Omental fat pad (tissue), 4 donors: ENCODE measurements around the gene MINPP1. TPM values are rescaled to one million over a fixed set of nuclear protein-coding genes. Genes with fewer than 3 reads are reported as not detected.

Experiments used
- ATAC-seq: fragments of 150-250 bp; one replicate; pipeline ENCODE4 v1.9.1; 2016; ENCODE audit warnings: mild to moderate bottlenecking, moderate library complexity; ENCODE audit not compliant: low FRiP score
- DNase-seq: peaks from one replicate; pipeline ENCODE4 v3.0.0-alpha.2; 2019; ENCODE audit warnings: low spot score
- CTCF ChIP-seq, 3 donors: fragments of 450-650 bp; IDR thresholded peaks; one replicate each; pipeline ENCODE4 v1.5.1; 2016 to 2017; ENCODE audit warnings: antibody characterized with exemption in 3 of 3, mild to moderate bottlenecking in 3 of 3, moderate library complexity in 2 of 3
- total RNA-seq, 4 donors: library from RNA; depleted of rRNA; stranded (reverse); fragments of >200 nt; gene quantifications; one replicate each; pipeline ENCODE4 v1.1.0, GENCODE V29; 2016

The MINPP1 gene
- total RNA-seq, 4 donors from 2014 or later: 9.4 to 20.5 (median 15.7) TPM

DNA sequence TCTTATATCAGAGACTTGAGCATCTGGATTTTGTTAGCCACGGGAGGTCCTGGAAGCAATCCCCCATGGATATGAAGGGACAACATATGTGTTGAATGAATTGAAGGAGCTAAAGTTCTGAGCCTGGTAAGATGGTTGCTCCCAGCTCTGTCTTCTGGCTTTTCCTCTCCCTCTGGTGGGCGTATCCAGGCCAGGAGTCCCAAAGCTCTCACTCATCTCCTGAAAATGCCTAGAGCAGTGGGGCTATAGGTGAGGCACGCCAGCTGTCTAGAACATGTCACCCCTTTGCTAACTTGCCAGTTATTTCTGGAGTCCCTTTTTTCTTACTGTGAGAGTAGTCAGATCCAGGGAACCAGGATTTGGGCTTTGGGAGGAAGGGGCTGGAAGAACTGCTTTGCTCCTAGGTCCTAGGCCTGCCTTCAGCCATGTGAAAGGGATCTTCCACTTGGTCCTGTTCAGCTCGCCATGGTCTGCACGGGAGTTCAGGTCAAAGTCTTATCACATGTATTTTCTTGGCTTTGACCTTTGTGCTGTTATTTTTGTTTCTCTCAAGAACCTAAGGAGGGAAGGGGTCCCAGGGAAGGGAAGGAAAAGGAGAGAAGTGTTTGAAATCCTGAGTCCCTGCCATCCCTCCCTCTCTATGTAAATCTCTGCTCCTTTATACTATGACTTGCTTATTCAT lies 73.6 kb downstream of the MINPP1 start:
- TF ChIP-seq CTCF (IDR thresholded peaks at IDR 0.05): no peak
- DNase-seq: no peak
- ATAC-seq: no peak

DNA sequence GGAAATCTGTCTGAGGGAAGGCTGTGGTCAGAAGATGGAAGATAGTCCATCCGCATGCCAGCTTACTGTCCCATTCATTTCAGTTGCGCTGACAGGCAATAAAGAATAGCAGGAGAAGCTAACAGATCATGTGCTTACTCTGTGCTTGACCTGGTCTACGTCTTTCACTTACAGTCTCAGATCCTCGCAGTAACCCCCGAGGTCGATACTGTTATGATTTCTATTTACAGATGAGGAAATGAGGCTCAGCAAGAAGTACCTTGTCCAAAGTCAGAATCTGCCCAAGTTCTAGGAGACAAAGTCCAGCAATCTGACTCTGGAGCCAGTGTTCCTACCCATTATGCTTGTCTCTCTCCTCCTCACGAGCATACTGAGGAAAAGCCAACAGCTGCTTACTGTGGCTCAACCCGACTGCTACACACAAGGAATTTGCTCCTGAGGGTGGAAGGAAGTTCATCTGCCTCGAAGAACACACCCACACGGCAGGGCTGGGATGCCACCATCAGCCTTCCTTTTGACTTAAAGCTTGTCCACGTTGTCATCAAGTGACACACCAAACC lies 74.2 kb downstream of the MINPP1 start:
- ATAC-seq (peak; percentile 63), DNase-seq (no peak)
- no peak for TF ChIP-seq CTCF (IDR thresholded peaks at IDR 0.05)

DNA sequence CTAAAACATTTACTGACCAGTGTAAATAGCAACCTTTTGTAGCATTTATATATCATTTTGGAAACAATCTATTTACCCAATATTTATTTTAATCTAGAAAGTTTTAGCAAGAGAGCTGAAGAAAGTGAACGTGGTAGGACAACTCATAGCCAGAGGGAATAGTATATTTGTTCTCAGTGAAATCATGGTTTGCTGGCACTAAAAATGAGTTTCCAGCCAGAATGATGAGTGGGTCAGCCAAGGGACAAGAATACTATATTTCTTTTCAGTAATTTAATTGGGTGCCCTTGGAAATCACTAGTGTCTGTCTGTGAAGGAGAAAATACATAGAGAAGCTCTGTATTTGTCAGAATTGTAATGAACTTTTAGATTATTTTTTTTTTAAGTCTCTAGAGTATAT lies 74.9 kb downstream of the MINPP1 start:
- ATAC-seq: peak; percentile 44
- no peak for DNase-seq
- TF ChIP-seq CTCF (IDR thresholded peaks at IDR 0.05): no peak

DNA sequence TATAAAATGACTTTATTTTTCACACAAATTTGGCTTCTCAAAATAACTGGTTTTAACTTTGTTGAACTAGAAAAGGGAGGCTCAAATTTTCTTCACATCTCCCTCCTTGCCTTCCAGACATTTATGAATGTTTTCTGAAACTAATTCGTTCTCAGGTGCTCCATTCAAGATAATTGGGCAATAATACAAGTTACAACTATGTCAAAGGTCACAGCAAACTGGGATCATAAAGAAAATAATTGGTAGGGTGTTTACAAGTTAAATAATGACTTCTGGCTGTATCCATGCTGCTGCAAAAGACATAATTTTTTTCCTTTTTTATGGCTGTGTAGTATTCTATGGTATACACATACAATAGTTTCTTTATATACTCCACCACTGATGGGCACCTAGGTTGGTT lies 75.3 kb downstream of the MINPP1 start:
- DNase-seq (no peak), ATAC-seq (no peak)
- TF ChIP-seq CTCF (IDR thresholded peaks at IDR 0.05): no peak

DNA sequence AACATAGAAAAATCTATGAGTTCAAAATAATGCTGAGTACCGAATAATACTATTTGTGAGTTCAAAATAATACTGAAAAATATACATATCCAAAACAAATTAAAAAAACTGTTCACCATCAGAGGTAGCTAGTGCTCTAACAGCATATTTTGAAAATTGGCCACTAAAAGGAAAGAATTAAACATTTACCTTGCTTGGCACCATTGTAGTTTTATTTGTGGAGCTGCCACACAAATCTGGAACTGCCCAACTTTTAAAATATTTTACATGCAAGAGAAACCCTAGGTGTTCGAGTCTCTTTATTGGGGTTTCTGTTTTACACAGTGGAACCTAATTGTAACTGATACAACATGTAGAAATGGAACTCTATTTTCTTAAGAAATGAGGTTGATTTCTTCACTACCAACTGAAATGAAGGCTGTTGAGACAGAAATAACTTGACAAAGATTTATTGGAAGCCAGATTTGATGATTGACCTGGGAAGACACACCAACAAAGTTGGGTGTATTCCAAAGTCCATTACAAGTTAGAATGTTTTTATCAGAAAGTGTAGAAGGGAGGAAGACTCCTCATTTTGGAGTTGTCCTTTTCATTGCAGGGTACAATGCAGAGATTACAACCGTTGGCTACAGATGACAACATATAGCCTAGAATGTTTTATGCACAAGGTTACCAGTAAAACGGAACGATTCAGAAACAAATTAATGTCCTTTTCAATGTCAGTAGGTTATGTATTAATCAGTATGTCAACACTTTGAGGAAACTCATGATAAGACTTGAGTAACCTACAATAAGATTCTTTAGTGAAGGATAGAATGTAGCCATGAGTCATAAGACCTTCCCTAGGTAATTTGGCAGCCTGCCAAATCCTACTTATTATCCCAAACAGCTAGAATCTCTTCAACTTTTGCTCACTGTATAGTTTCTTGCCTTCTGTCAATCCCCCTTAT lies 81.1 kb downstream of the MINPP1 start:
- peak; percentile 83 for ATAC-seq
- no peak for DNase-seq
- TF ChIP-seq CTCF (IDR thresholded peaks at IDR 0.05): no peak

GRCh38 chr10:87589645-87590051 lies 85.0 kb downstream of the MINPP1 start:
- no peak for TF ChIP-seq CTCF (IDR thresholded peaks at IDR 0.05)
- no peak for ATAC-seq

More at GRCh38 chr10:87589645-87590051, 85.0 kb downstream of the MINPP1 start:
- DNase-seq: no peak
